T-helper 1 cell treated with Interleukin-12 subunit alpha and Interleukin-12 subunit beta and Interleukin-4 antibody, amounts not matched to agents 30 μg/mL and 1 μg/mL, for 36 hours (primary cell): ENCODE results near the gene C14orf180.

Source experiments
- H3K27ac Mint-ChIP-seq: one replicate; pipeline ENCODE4 v1.8.0; 2021; ENCODE audit warnings: mild to moderate bottlenecking, mixed read lengths
- H3K27me3 Mint-ChIP-seq: one replicate; pipeline ENCODE4 v1.8.0; 2021; ENCODE audit warnings: low read depth, mixed read lengths
- H3K36me3 Mint-ChIP-seq: one replicate; pipeline ENCODE4 v1.8.0; 2021; ENCODE audit warnings: low read depth, mixed read lengths
- H3K4me1 Mint-ChIP-seq: one replicate; pipeline ENCODE4 v1.8.0; 2021; ENCODE audit warnings: low read depth, mixed read lengths
- H3K4me3 Mint-ChIP-seq: one replicate; pipeline ENCODE4 v1.8.0; 2021; ENCODE audit warnings: mild to moderate bottlenecking, moderate library complexity, mixed read lengths
- H3K9me3 Mint-ChIP-seq: one replicate; pipeline ENCODE4 v1.8.0; 2021; ENCODE audit warnings: mixed read lengths

Gene C14orf180

DNA sequence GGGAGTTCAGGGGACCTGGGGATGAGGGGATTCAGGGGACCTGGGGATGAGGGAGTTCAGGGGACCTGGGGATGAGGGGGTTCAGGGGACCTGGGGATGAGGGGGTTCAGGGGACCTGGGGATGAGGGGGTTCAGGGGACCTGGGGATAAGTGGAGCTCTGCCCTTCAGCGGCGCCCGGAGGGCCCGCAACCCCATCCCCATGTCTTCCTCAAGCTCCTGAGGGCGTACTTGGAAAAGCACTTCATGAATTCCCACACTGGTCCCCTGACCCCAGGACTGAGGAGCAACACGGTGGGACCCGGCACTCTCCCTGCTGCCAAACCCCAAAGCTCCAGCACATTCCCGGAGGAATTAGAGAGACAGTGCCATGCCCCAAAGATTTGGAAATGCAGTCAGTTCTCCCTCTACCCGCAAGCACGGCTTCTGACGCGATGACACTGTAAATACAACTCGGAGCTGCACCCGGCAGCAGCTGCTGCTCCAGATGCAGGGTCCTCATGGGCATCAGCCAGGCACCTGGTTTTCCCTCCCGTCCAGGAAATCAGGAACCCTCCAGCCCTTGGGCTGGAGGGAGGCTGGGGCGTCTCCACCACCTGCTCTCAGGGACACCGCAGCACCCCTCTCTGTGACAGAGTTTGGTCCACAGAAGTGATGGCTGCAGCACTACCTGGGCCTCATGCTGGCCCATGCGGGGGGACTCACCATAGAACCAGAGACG, 32.8 kb upstream of the C14orf180 start:
- H3K36me3 Mint-ChIP-seq, result no peaks in the 10 kb centered on the region
- H3K27ac Mint-ChIP-seq, result no peak overlapping the region
- no peaks in the 10 kb centered on the region for H3K9me3 Mint-ChIP-seq
- no peaks in the 10 kb centered on the region for H3K4me1 Mint-ChIP-seq
- no peak overlapping the region for H3K4me3 Mint-ChIP-seq
- peaks cover 3% of the 10 kb centered on the region for H3K27me3 Mint-ChIP-seq

DNA sequence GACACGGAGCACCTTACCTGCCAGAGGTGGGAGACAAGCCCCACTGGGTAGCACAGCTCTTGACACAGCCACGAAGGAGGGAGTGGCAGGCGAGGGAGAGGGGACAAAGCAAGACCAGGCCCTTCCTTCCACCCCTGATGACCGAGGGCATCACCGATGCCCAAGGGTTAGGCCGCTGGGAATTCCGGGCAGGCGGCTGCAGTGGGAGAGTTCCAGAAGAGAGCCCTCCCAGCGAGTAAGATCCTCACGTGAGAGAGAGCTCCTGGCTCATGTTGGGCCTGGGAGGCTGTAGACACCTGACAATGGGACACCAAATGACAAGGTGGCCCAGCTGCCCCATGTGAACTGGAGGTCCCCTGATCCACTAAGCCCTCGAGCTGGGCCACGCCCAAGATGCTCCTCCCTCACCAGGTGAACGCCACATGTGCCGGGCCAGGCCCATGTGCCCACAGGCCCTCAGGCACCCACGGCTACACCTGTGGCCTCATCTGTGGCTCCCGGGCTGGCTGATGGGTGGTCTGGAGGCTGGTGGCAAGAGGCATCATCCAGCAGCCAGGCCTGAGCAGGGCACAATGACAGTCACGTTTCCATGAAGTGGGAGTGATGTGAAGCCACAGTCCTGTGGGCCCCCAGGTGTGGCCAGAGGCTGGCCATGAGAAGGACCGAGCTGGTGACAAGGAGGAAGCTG, 32.1 kb upstream of the C14orf180 start:
- no peaks in the 10 kb centered on the region for H3K36me3 Mint-ChIP-seq
- no peaks in the 10 kb centered on the region for H3K4me1 Mint-ChIP-seq
- no peak overlapping the region for H3K4me3 Mint-ChIP-seq
- H3K27me3 Mint-ChIP-seq, result no peaks in the 10 kb centered on the region
- no peaks in the 10 kb centered on the region for H3K9me3 Mint-ChIP-seq
- no peak overlapping the region for H3K27ac Mint-ChIP-seq

DNA sequence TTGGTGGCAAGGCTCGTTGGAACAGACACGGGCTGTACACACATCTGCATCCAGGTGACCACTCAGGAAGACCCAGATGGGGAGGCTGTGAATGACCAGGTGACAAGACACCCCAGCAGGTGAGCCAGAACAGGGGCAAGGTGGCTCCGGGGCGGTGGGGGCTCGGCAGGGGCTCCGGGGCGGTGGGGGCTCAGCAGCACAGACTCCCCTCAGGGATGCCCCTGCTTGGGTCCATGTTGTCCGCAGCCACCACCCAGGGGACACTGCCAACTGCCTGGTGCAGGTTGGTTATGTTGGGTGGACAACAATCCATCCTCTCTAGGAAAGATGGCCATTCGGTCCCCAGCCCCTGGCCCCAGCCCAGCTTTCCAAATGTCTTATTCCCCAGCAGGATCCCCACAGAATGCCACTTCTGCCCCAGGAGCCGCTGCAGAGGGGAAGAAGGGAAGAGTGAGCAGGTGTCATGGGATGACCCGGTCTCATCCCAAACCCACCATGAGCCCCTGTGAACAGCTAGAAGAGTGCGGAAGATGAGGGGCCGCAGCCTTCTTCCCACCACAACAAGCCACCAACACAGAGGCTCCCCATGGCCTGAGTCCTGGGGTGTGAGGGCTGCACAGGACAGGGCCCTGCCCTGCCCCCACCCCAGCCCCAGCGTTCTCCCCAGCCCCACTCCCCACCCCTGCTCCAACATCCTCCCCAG, 31.4 kb upstream of the C14orf180 start:
- Mint-ChIP-seq H3K27me3 (no peaks in the 10 kb centered on the region), H3K4me3 (no peak overlapping the region), H3K4me1 (no peaks in the 10 kb centered on the region), H3K9me3 (no peaks in the 10 kb centered on the region), H3K27ac (no peak overlapping the region), H3K36me3 (no peaks in the 10 kb centered on the region)

DNA sequence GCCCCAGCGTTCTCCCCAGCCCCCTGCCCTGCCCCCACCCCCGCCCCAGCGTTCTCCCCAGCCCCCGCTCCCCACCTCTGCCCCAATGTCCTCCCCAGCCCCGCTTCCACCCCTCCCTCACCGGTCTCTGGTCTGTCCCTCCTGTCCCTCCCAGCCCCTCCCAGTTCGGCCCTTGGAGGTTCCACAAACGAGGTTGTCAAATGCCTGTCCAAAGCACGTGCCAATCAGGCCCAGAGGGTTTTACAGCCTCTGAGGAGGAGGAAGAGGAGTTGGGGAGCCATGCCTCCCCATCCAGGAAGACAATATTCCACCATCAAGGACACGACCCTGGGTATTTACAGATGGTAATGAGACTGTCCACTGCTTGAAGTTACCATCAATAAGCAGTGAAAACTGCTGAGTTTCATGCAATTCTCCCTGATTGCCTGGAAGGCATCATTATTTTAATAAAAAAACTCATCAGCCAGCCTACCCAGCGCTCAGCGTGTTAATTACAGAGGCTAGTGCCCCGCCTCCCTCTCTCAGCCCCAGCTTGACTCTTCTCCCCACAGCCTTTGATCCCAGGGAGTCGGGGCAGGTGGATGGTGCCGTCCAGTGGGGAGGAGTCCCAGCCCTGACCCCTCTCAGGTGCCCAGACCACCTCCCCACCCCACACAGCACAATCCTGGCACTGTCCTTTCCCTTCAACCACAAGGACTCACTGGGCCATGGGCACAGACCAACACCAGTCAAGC, 30.6 kb upstream of the C14orf180 start:
- no peak overlapping the region for H3K4me3 Mint-ChIP-seq
- no peak overlapping the region for H3K27ac Mint-ChIP-seq
- H3K4me1 Mint-ChIP-seq, result no peaks in the 10 kb centered on the region
- no peaks in the 10 kb centered on the region for H3K9me3 Mint-ChIP-seq
- H3K36me3 Mint-ChIP-seq, result no peaks in the 10 kb centered on the region
- H3K27me3 Mint-ChIP-seq, result no peaks in the 10 kb centered on the region

DNA sequence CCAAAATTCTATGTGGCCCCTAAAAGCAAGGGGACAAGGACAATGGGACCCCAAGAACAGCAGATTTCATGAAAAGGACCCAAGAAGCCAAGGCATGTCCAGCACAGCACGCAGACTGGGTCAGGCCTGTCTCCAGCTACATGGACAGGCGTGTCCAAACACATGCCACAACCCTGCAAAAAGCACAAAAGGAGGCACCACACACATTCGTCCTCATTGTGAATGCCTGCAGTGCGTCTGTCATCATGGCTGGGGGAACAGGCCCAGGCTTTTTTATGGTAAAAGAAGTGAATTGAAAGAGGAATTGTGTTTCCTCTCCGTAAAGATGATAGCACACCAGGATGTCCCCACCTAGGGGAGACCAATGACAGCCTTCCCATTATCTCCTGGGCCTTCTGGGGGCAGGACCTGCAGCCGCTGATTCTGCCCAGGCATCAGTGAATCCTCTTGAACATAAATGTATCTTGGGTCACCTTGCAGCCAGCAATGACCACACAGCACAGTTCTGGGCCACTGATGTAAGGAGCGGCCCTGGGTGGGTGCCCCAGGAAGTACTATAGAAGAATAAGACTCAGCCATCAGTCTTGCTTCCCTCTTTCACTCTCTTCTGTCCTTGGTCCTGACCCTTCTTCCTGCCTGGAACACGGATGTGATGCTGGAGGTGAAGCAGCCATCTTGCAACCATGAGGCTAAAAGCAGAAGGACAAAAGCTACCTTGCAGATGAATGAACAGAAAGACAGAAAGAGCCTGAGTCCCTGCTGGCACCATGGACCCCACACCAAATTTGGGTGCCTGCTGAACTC, 29.8 kb upstream of the C14orf180 start:
- no peaks in the 10 kb centered on the region for H3K27me3 Mint-ChIP-seq
- H3K4me3 Mint-ChIP-seq, result no peak overlapping the region
- no peak overlapping the region for H3K27ac Mint-ChIP-seq
- no peaks in the 10 kb centered on the region for H3K4me1 Mint-ChIP-seq
- no peaks in the 10 kb centered on the region for H3K36me3 Mint-ChIP-seq
- no peaks in the 10 kb centered on the region for H3K9me3 Mint-ChIP-seq

DNA sequence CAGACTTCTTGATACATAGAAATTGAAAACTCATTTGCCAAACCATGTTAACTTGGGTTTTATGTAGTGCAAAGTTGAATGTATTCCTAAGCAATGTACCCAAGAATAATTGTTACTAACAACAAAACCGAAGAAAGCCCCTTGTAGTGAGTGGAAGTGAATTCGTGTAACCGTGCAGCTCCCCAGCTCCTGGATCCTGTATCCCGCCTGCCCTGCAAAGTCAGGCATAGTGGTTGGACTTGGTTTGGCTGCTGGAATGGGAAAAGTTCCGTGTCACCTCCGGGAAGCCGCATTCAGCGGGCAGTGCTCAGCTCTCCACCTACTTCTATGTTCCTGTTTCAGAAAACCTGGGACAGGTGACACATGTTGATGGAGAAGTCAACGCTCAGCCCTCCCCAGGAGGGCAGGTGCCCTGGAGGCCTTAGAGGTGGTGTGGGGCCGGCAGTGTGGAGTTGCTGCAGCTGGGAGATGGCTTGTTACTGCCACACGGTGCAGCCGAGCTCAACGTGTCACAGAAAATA, 29.2 kb upstream of the C14orf180 start:
- Mint-ChIP-seq H3K36me3 (no peaks in the 10 kb centered on the region), H3K9me3 (no peaks in the 10 kb centered on the region), H3K4me3 (no peak overlapping the region), H3K27me3 (no peaks in the 10 kb centered on the region), H3K27ac (no peak overlapping the region), H3K4me1 (no peaks in the 10 kb centered on the region)

DNA sequence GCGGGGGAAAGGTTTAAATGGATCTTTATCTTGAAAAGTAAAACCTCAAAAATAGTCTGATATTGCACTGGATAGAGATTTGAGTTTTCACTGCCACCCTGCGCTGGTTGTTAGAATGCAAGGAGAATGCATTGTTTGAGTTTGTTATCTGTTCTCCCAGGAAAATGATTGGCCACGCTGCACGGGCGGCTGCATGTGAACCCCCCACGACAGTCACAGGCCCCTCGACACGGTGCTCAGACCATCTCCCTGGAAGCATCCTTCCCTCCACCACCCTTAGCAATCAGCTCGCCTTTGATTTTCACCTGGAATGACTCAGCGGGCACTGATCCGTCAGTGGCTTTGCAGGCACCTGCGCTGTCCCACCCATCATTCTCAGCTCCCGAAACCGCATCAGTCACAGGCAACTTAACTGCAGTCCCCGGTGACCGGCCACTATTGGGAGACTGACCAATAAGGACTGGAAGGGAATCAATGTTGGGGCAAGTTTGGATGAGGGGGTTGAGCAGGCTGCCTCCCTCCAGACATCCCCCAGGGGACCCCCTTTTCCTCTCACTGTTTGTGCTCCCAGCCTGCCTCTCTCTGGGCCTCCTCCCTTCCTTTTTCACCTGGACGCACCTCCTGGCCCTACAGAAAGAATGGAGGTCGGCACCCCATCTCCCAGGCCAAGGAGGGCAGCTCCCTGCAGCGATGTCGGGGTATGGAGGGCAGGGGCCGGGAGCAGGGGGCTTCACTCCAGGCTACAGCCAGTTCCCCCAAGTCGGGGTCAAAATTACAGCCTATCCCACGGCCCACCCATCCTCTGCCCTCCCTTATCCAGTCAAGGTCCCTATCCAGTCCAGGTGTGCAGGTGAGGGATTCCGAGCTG, 28.5 kb upstream of the C14orf180 start:
- Mint-ChIP-seq H3K4me3 (no peak overlapping the region), H3K9me3 (no peaks in the 10 kb centered on the region), H3K36me3 (no peaks in the 10 kb centered on the region), H3K27me3 (no peaks in the 10 kb centered on the region), H3K4me1 (no peaks in the 10 kb centered on the region), H3K27ac (no peak overlapping the region)

DNA sequence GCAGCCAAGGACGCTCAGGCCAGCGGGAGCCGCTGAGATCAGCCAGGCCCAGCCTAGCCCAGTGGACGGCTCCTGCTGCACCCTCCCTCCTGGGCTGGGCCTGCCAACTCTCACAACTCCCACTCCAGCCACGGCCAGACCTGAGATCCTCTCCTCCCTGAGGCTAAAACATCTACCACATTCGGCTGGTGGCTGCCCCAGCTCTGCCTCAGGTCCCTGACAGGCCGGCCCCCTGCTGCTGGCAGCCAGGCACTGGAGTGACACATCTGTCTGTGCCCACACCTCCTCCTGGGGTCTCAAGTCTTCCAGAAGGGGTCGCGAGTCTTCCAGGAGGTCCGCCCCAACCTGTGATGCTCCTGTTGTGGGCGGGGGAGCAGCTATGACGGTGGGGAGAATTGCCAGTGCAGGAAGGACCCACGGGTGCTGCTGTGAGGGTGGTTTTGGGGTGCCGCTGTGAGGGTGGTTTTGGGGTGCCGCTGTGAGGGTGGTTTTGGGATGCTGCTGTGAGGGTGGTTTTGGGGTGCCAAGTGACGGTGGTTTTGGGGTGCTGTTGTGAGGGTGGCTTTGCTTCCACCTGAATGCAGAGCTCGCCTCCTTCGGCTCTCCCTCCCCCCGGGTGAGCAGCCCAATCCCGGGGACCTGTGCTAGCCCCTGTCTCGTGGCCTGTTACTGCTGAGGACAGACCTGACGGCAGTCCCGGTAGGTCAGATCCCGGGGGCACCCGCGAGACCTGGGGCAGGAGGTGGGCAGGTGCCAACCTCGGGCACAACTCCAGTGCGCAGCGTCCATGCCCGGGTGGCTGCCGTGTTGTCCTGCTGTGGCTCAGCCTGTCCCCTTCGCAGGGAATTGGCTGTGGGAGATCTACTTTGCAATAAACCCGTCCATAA, 27.5 kb upstream of the C14orf180 start:
- no peaks in the 10 kb centered on the region for H3K9me3 Mint-ChIP-seq
- H3K36me3 Mint-ChIP-seq, result no peaks in the 10 kb centered on the region
- H3K27ac Mint-ChIP-seq, result no peak overlapping the region
- H3K4me3 Mint-ChIP-seq, result no peak overlapping the region
- H3K27me3 Mint-ChIP-seq, result no peaks in the 10 kb centered on the region
- no peaks in the 10 kb centered on the region for H3K4me1 Mint-ChIP-seq

DNA sequence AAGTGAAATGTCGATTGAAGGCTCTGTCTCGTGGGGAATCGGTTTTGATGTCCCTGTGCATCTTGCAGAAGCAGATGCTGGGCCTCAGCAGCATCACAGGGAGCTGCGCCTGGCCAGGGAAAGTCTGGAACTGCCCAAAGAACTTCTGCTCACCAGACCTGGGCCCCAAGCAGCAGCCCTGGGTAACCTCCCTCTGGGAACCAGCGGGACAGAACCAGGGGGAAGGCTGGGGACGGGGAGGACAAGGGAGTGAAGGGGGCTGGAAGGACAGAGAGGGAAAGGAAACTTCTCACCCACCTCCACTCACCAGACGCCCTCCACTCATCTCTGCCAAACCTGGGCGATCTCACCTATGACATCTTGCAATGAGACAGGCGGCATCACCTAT, 26.8 kb upstream of the C14orf180 start:
- Mint-ChIP-seq H3K27ac (no peak overlapping the region), H3K9me3 (no peaks in the 10 kb centered on the region), H3K4me1 (no peaks in the 10 kb centered on the region), H3K4me3 (no peak overlapping the region), H3K36me3 (no peaks in the 10 kb centered on the region), H3K27me3 (no peaks in the 10 kb centered on the region)

DNA sequence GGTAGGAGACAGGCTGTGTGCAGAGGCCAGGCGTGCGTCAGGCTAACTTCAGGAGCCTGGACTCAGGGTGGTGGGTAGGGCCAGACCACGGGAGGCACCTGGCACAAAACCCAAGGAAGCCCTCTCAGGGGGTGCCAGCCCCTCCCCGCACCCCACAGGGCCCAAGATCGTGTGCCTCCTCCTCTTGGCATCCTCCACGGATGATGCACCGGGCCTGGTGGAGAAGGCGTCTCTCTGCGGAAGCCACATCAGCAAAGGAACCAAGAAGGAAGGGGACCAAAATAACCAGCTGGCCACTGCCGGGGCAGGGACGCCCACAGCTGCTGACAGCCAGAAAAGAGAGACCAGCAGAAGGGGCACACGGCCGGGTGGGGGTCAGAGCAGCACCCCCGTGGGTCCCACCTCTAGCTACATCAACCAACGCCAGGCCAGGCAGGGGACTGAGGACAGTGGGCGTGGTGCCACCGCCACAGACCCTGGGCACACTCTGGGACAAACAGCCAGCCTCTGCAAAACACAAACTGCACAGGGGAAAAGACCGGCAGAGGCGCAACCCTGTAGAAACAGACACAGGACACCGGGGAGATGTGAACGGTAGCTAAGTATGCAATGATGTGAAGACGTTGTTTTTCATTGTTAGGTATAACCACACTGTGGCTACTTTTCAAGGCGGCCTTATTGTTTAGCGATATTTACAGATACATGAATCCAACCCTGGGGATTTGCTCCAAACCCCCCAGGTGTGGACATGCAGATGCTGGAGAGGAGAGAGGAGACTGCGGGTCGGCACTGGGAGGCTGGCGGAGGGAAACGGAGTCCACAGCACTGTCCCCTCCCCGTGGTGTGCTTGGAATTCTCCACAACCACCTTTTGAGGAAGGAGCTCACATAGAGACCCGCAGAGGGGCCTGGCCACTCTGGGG, 26.1 kb upstream of the C14orf180 start:
- Mint-ChIP-seq H3K4me3 (no peak overlapping the region), H3K27me3 (no peaks in the 10 kb centered on the region), H3K27ac (no peak overlapping the region), H3K36me3 (no peaks in the 10 kb centered on the region), H3K9me3 (no peaks in the 10 kb centered on the region), H3K4me1 (no peaks in the 10 kb centered on the region)

DNA sequence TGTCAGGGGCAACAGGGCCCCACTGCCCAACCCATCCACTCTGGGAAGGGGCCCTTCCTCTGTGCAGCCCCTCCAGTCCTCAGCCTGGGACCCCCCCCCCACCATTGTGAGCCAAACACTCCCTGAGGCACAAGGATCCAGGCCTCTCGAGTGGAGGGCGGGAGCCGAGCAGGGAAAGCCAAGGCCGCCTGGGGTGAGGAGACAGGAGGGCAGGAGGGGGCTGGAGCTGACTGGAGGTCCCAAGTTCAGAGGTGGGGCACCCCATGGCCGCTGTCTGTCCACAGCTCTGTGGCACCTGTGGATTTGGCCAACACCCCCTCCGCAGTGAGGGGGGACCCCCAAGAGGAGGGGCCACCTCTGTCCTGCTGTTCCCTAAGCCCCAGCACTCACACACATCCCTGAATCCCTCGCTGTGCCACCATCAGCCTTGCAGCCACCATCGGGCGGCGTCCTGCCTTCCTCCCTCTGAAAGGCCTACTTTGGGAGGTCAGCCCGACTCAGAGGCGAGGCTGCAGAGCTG, 25.4 kb upstream of the C14orf180 start:
- Mint-ChIP-seq H3K4me3 (no peak overlapping the region), H3K27me3 (no peaks in the 10 kb centered on the region), H3K9me3 (no peaks in the 10 kb centered on the region), H3K4me1 (no peaks in the 10 kb centered on the region), H3K27ac (no peak overlapping the region), H3K36me3 (no peaks in the 10 kb centered on the region)
